T-helper 1 cell treated with Interleukin-12 subunit alpha and Interleukin-12 subunit beta and Interleukin-4 antibody, amounts not matched to agents 30 ng/mL and 1 ng/mL, for 36 hours (primary cell): ENCODE measurements around the gene SAMD4B. TPM values are rescaled to one million over a fixed set of nuclear protein-coding genes. Genes with fewer than 3 reads are reported as not detected.

ENCODE experiments used
- intact Hi-C: fragments of 100-400 bp; cut with micrococcal nuclease; formaldehyde crosslinking; loops from one replicate; pipeline ENCODE4 v1.15.1; 2024
- total RNA-seq: library from RNA; stranded (reverse); gene quantifications from 2 replicates; pipeline ENCODE4 v1.2.3, GENCODE V29; 2022

Gene SAMD4B
- total RNA-seq, 1 donor from 2014 or later: 55.5 TPM

- intact Hi-C loops: no loop called here
Observed at GRCh38 chr19:39417463-39418181, 75.4 kb downstream of the SAMD4B start.

- intact Hi-C loops: no loop called here
Observed at GRCh38 chr19:39419003-39419402, 76.8 kb downstream of the SAMD4B start.

- intact Hi-C loops: no loop called here
Observed at GRCh38 chr19:39420769-39421168, 78.5 kb downstream of the SAMD4B start.

GRCh38 chr19:39422020-39422419, 79.8 kb downstream of the SAMD4B start:
- intact Hi-C loops: no loop called here

- intact Hi-C loops: no loop called here
Observed at GRCh38 chr19:39423258-39424086, 81.3 kb downstream of the SAMD4B start.

GRCh38 chr19:39424934-39425333, 82.7 kb downstream of the SAMD4B start:
- intact Hi-C loops: no loop called here

- intact Hi-C loops: no loop called here
Observed at GRCh38 chr19:39425744-39426143, 83.5 kb downstream of the SAMD4B start.

- intact Hi-C loops: no loop called here
Observed at GRCh38 chr19:39426170-39426569, 83.9 kb downstream of the SAMD4B start.

- intact Hi-C loops: no loop called here
Observed at GRCh38 chr19:39427707-39428106, 85.5 kb downstream of the SAMD4B start.

- intact Hi-C loops: no loop called here
Observed at GRCh38 chr19:39428283-39429112, 86.3 kb downstream of the SAMD4B start.

- intact Hi-C loops: loop anchor here (1.0 to 10.0 kb wide), 4 partner anchors 14 to 1056 kb away; partner anchors contain the start of genes PLEKHG2, PSMD8 and SUPT5H
Observed at GRCh38 chr19:39430675-39431593, 88.7 kb downstream of the SAMD4B start.

- intact Hi-C loops: loop anchor here (10.0 kb wide), 1 partner anchor 1058 kb away; the partner anchor contains the start of gene PSMD8
Observed at GRCh38 chr19:39432677-39433025, 90.4 kb downstream of the SAMD4B start.

- intact Hi-C loops: loop anchor here (10.0 kb wide), 1 partner anchor 1059 kb away; the partner anchor contains the start of gene PSMD8
Observed at GRCh38 chr19:39433480-39434079, 91.4 kb downstream of the SAMD4B start.

GRCh38 chr19:39434123-39435076, 92.2 kb downstream of the SAMD4B start:
- intact Hi-C loops: loop anchor here (1.0 to 10.0 kb wide), 3 partner anchors 22 to 1060 kb away; partner anchors contain the start of genes MED29, PAF1, PLEKHG2 and PSMD8

Other genes starting within 250 kb of the SAMD4B start
- 17.2 and 17.4 TPM in 2 replicates for gene PAK4, start 216.6 kb upstream of the SAMD4B start, total RNA-seq
- not detected in 2 replicates for gene NCCRP1, start 145.5 kb upstream of the SAMD4B start, total RNA-seq
- gene SYCN, start 138.2 kb upstream of the SAMD4B start, total RNA-seq: not detected in 2 replicates
- gene IFNL3, start 97.4 kb upstream of the SAMD4B start, total RNA-seq: not detected in 2 replicates
- gene IFNL4, start 93.6 kb upstream of the SAMD4B start, total RNA-seq: not detected in 2 replicates
- gene IFNL2, start 74.0 kb upstream of the SAMD4B start, total RNA-seq: not detected in 2 replicates
- gene IFNL1, start 46.0 kb upstream of the SAMD4B start, total RNA-seq: not detected in 2 replicates
- gene LRFN1, start 21.6 kb upstream of the SAMD4B start, total RNA-seq: 2.8 and 3.6 TPM in 2 replicates
- gene GMFG, start 6.4 kb upstream of the SAMD4B start, total RNA-seq: 508 and 516 TPM in 2 replicates
- 42.7 and 44.2 TPM in 2 replicates for gene PAF1, start 48.7 kb downstream of the SAMD4B start, total RNA-seq
- 41.5 and 46.8 TPM in 2 replicates for gene MED29, start 49.0 kb downstream of the SAMD4B start, total RNA-seq
- gene ZFP36, start 64.4 kb downstream of the SAMD4B start, total RNA-seq: 74.5 and 80.1 TPM in 2 replicates
- 66.5 and 70.5 TPM in 2 replicates for gene PLEKHG2, start 70.2 kb downstream of the SAMD4B start, total RNA-seq
- gene RPS16, start 93.5 kb downstream of the SAMD4B start, total RNA-seq: 1,962 and 2,021 TPM in 2 replicates
- gene SUPT5H, start 103.2 kb downstream of the SAMD4B start, total RNA-seq: 172 and 181 TPM in 2 replicates
- gene TIMM50, start 138.4 kb downstream of the SAMD4B start, total RNA-seq: 67.6 and 68.0 TPM in 2 replicates
- gene DLL3, start 156.5 kb downstream of the SAMD4B start, total RNA-seq: 0.27 and 0.51 TPM in 2 replicates
- not detected in 2 replicates for gene SELENOV, start 172.7 kb downstream of the SAMD4B start, total RNA-seq
- 2.6 and 3.6 TPM in 2 replicates for gene EID2B, start 190.4 kb downstream of the SAMD4B start, total RNA-seq
- 15.3 and 18.2 TPM in 2 replicates for gene EID2, start 197.7 kb downstream of the SAMD4B start, total RNA-seq